H9 (cell line): ENCODE measurements around the gene EDN3. TPM values are rescaled to one million over a fixed set of nuclear protein-coding genes. Genes with fewer than 3 reads are reported as not detected.

ENCODE experiments used
- DNase-seq: peaks from one replicate; pipeline ENCODE4 v3.0.0-alpha.2; 2017
- H2AFZ ChIP-seq: one replicate; pipeline ENCODE4 v1.6.1; 2013; ENCODE audit warnings: mild to moderate bottlenecking, low read length, control low read depth, moderate library complexity
- H2AK5ac ChIP-seq: 2 replicates; pipeline ENCODE4 v1.6.1; 2013; ENCODE audit warnings: low read length, control low read depth, mixed read lengths; ENCODE audit not compliant: insufficient read length
- H2BK120ac ChIP-seq: one replicate; pipeline ENCODE4 v1.6.1; 2013; ENCODE audit warnings: low read depth, mild to moderate bottlenecking, low read length, control low read depth, inconsistent platforms; ENCODE audit not compliant: poor library complexity, severe bottlenecking
- H2BK12ac ChIP-seq: 2 replicates; pipeline ENCODE4 v1.6.1; 2013; ENCODE audit warnings: low read length, control low read depth, mixed read lengths, low read depth; ENCODE audit not compliant: insufficient read length
- H2BK15ac ChIP-seq: 2 replicates; pipeline ENCODE4 v1.6.1; 2013; ENCODE audit warnings: low read depth, low read length, control low read depth
- H2BK20ac ChIP-seq: one replicate; pipeline ENCODE4 v1.6.1; 2013; ENCODE audit warnings: low read depth, mild to moderate bottlenecking, low read length, control low read depth, inconsistent platforms; ENCODE audit not compliant: poor library complexity, severe bottlenecking
- H2BK5ac ChIP-seq: 2 replicates; pipeline ENCODE4 v1.6.1; 2013; ENCODE audit warnings: low read length, control low read depth, mixed read lengths; ENCODE audit not compliant: insufficient read length
- H3K14ac ChIP-seq: 2 replicates; pipeline ENCODE4 v1.6.1; 2013; ENCODE audit warnings: low read length, control low read depth; ENCODE audit not compliant: insufficient read depth
- H3K18ac ChIP-seq: 2 replicates; pipeline ENCODE4 v1.6.1; 2013; ENCODE audit warnings: low read depth, mild to moderate bottlenecking, mixed read lengths, low read length, control low read depth; ENCODE audit not compliant: insufficient read length
- H3K23ac ChIP-seq: 2 replicates; pipeline ENCODE4 v1.6.1; 2013; ENCODE audit warnings: low read length, control low read depth, mixed read lengths, low read depth; ENCODE audit not compliant: insufficient read length
- H3K23me2 ChIP-seq: 2 replicates; pipeline ENCODE4 v1.6.1; 2013; ENCODE audit warnings: low read depth, mild to moderate bottlenecking, mixed read lengths, low read length, control low read depth; ENCODE audit not compliant: insufficient read length, poor library complexity, severe bottlenecking
- H3K27ac ChIP-seq: 2 replicates; pipeline ENCODE4 v1.5.1; 2013; ENCODE audit warnings: low read length, control low read depth, mixed read lengths, low read depth; ENCODE audit not compliant: insufficient read length
- H3K27me3 ChIP-seq: 2 replicates; pipeline ENCODE4 v1.6.1; 2013; ENCODE audit warnings: low read length, control low read depth, inconsistent platforms; ENCODE audit not compliant: insufficient read depth
- H3K4ac ChIP-seq: 2 replicates; pipeline ENCODE4 v1.6.1; 2013; ENCODE audit warnings: low read depth, mild to moderate bottlenecking, control low read depth, inconsistent platforms, low read length, moderate library complexity
- H3K4me1 ChIP-seq: 2 replicates; pipeline ENCODE4 v1.6.1; 2013; ENCODE audit warnings: low read length, control low read depth, inconsistent platforms; ENCODE audit not compliant: insufficient read depth
- H3K4me2 ChIP-seq: 2 replicates; pipeline ENCODE4 v1.6.1; 2013; ENCODE audit warnings: low read length, control low read depth, mixed read lengths; ENCODE audit not compliant: insufficient read length, insufficient read depth
- H3K56ac ChIP-seq: 2 replicates; pipeline ENCODE4 v1.6.1; 2013; ENCODE audit warnings: low read depth, mild to moderate bottlenecking, mixed read lengths, low read length, control low read depth; ENCODE audit not compliant: insufficient read length
- H3K79me1 ChIP-seq: 2 replicates; pipeline ENCODE4 v1.6.1; 2013; ENCODE audit warnings: low read depth, mild to moderate bottlenecking, moderate library complexity, low read length, control low read depth, inconsistent platforms; ENCODE audit not compliant: insufficient read depth, poor library complexity, severe bottlenecking
- H3K79me2 ChIP-seq: 2 replicates; pipeline ENCODE4 v1.6.1; 2013; ENCODE audit warnings: low read length, control low read depth, inconsistent platforms; ENCODE audit not compliant: insufficient read depth
- H3K9ac ChIP-seq: 2 replicates; pipeline ENCODE4 v1.6.1; 2013; ENCODE audit warnings: low read length, control low read depth, mixed read lengths; ENCODE audit not compliant: insufficient read length; ENCODE audit errors: extremely low read depth
- H3K9me3 ChIP-seq: one replicate; pipeline ENCODE4 v1.6.1; 2013; ENCODE audit warnings: low read depth, low read length, inconsistent platforms; ENCODE audit not compliant: control insufficient read depth
- H3T11ph ChIP-seq: one replicate; pipeline ENCODE4 v1.6.1; 2013; ENCODE audit warnings: mild to moderate bottlenecking, low read length, control low read depth, inconsistent platforms
- H4K20me1 ChIP-seq: one replicate; pipeline ENCODE4 v1.6.1; 2013; ENCODE audit not compliant: control insufficient read depth, insufficient read length, insufficient read depth
- H4K5ac ChIP-seq: 2 replicates; pipeline ENCODE4 v1.6.1; 2013; ENCODE audit warnings: low read depth, mild to moderate bottlenecking, mixed read lengths, low read length, control low read depth; ENCODE audit not compliant: insufficient read length
- H4K8ac ChIP-seq: replicated peaks from 2 replicates; pipeline ENCODE4 v1.6.1; 2013; ENCODE audit warnings: low read length, control low read depth, mixed read lengths, low read depth; ENCODE audit not compliant: insufficient read length
- H4K91ac ChIP-seq: 2 replicates; pipeline ENCODE4 v1.6.1; 2013; ENCODE audit warnings: low read depth, mild to moderate bottlenecking, moderate library complexity, mixed read lengths, low read length, control low read depth; ENCODE audit not compliant: insufficient read length
- H3K27ac Mint-ChIP-seq, 3 experiments: 2 replicates in 2 of 3; 3 replicates in 1 of 3; pipeline ENCODE4 v1.8.0; 2020 to 2021; ENCODE audit warnings: mixed read lengths in 3 of 3, mild to moderate bottlenecking in 1 of 3, moderate library complexity in 1 of 3
- H3K27me3 Mint-ChIP-seq: 2 replicates; pipeline ENCODE4 v1.8.0; 2021; ENCODE audit warnings: low read depth, mild to moderate bottlenecking, moderate library complexity, mixed read lengths
- H3K36me3 Mint-ChIP-seq, 3 experiments: 2 replicates in 2 of 3; 3 replicates in 1 of 3; pipeline ENCODE4 v1.8.0; 2020 to 2021; ENCODE audit warnings: low read depth in 3 of 3, mixed read lengths in 3 of 3; ENCODE audit not compliant: insufficient read depth in 1 of 3
- H3K4me1 Mint-ChIP-seq, 2 experiments: 2 replicates each; pipeline ENCODE4 v1.8.0; 2020; ENCODE audit warnings: mixed read lengths in 2 of 2
- H3K4me3 Mint-ChIP-seq, 2 experiments: 2 replicates in 1 of 2; 3 replicates in 1 of 2; pipeline ENCODE4 v1.8.0; 2020 to 2021; ENCODE audit warnings: mild to moderate bottlenecking in 2 of 2, mixed read lengths in 2 of 2, moderate library complexity in 1 of 2
- H3K9me3 Mint-ChIP-seq, 2 experiments: 2 replicates in 1 of 2; 3 replicates in 1 of 2; pipeline ENCODE4 v1.8.0; 2020; ENCODE audit warnings: mild to moderate bottlenecking in 2 of 2, mixed read lengths in 2 of 2, moderate library complexity in 1 of 2
- CTCF ChIP-seq: fragments of 200-600 bp; sonication (generic); conservative IDR thresholded peaks from 3 replicates; pipeline ENCODE4 v1.8.0; 2021; ENCODE audit warnings: antibody characterized with exemption, mild to moderate bottlenecking
- WGBS: extraction: QIAGEN DNeasy Blood & Tissue Kit; methylation state at CpG from one replicate; pipeline ENCODE4 v1.1.7; 2013; ENCODE audit warnings: missing lambda C conversion rate, low lambda C conversion rate, mixed read lengths; ENCODE audit not compliant: insufficient read length; ENCODE audit errors: extremely low coverage; 5-methylcytosine and 5-hydroxymethylcytosine counted together
- total RNA-seq: library from RNA; stranded (reverse); gene quantifications from 2 replicates; pipeline ENCODE4 v1.2.1, GENCODE V29; 2021

Gene EDN3
- total RNA-seq, 1 experiment from 2014 or later = 0.20 TPM

- H3K23me2 ChIP-seq = peaks cover 3% of the 10 kb centered on the region
- no peaks in the 10 kb centered on the region for H3K9me3 ChIP-seq
- no peak overlapping the region for H3K23ac ChIP-seq
- no peak overlapping the region for H3K4me2 ChIP-seq
- H3K27ac ChIP-seq = no peak overlapping the region
- no peaks in the 10 kb centered on the region; a peak in 1 of 5 replicates for H3K9me3 Mint-ChIP-seq
- H3K79me1 ChIP-seq = no peaks in the 10 kb centered on the region
- no peak overlapping the region for H3K4ac ChIP-seq
- H3K14ac ChIP-seq = no peak overlapping the region
- no peak overlapping the region for H3K18ac ChIP-seq
- peaks cover 7% of the 10 kb centered on the region; the same call in 1 of the 2 replicates for H3K4me1 ChIP-seq
- no peak overlapping the region for H2BK120ac ChIP-seq
- no peak overlapping the region for H3T11ph ChIP-seq
- no peaks in the 10 kb centered on the region for H4K20me1 ChIP-seq
- no peak overlapping the region for H4K91ac ChIP-seq
- no peak for TF ChIP-seq CTCF
- H2BK15ac ChIP-seq = no peak overlapping the region
- DNase-seq = no peak
- no peak overlapping the region for H3K56ac ChIP-seq
- H4K5ac ChIP-seq = no peak overlapping the region
- H3K27me3 ChIP-seq = no peaks in the 10 kb centered on the region; the same call in none of the 2 replicates
- no peak overlapping the region for H3K9ac ChIP-seq
- H2BK20ac ChIP-seq = no peak overlapping the region
- no peak overlapping the region for H2AFZ ChIP-seq
- peaks cover 27 to 31% of the 10 kb centered on the region in 2 experiments for H3K4me1 Mint-ChIP-seq
- no peak overlapping the region for H2AK5ac ChIP-seq
- WGBS = no CpG with 5 or more reads among the region's 3 CpGs
- no peak overlapping the region for H4K8ac ChIP-seq
- no peak overlapping the region for H3K4me3 Mint-ChIP-seq
- H3K79me2 ChIP-seq = no peaks in the 10 kb centered on the region
- H3K36me3 Mint-ChIP-seq = no peaks in the 10 kb centered on the region
- H2BK12ac ChIP-seq = no peak overlapping the region
- no peak overlapping the region for H2BK5ac ChIP-seq
- peaks cover 71% of the 10 kb centered on the region for H3K27me3 Mint-ChIP-seq
- no peak overlapping the region for H3K27ac Mint-ChIP-seq
Measured at GRCh38 chr20:59270380-59270779, 30.0 kb upstream of the EDN3 start.
